WTC11 (cell line): ENCODE data around the gene GINS1. TPM values are rescaled to one million over a fixed set of nuclear protein-coding genes. Genes with fewer than 3 reads are reported as not detected.

Experiments used
- ATAC-seq: fragments of 200-7000 bp; cut with Tn5 transposase; 2 replicates; pipeline ENCODE4 v1.10.0; 2021; ENCODE audit warnings: mild to moderate bottlenecking, moderate library complexity
- CTCF ChIA-PET: fragments of 300-600 bp; sonication (Branson Sonifier 250); formaldehyde crosslinking; loops from one replicate; lab custom pipeline; 2021; ENCODE audit warnings: antibody characterized with exemption; lab: Charles Lee
- POLR2A ChIA-PET: fragments of 350-600 bp; sonication (Branson Sonifier 250); formaldehyde crosslinking; loops from one replicate; lab custom pipeline; 2021; ENCODE audit warnings: antibody characterized with exemption; lab: Charles Lee
- DNase-seq: peaks from one replicate; pipeline ENCODE4 v3.0.0; 2021; ENCODE audit warnings: low spot score
- H3K27ac Mint-ChIP-seq: 2 replicates; pipeline ENCODE4 v1.8.0; 2021; ENCODE audit warnings: mixed read lengths
- H3K27me3 Mint-ChIP-seq: 2 replicates; pipeline ENCODE4 v1.8.0; 2021; ENCODE audit warnings: low read depth, mild to moderate bottlenecking, moderate library complexity, mixed read lengths
- H3K36me3 Mint-ChIP-seq: 2 replicates; pipeline ENCODE4 v1.8.0; 2021; ENCODE audit warnings: mixed read lengths
- H3K4me1 Mint-ChIP-seq: 2 replicates; pipeline ENCODE4 v1.8.0; 2022; ENCODE audit warnings: mixed read lengths
- H3K4me3 Mint-ChIP-seq: 2 replicates; pipeline ENCODE4 v1.8.0; 2021; ENCODE audit warnings: mild to moderate bottlenecking, moderate library complexity, mixed read lengths
- H3K9me3 Mint-ChIP-seq: 2 replicates; pipeline ENCODE4 v1.8.0; 2021; ENCODE audit warnings: mixed read lengths
- ATF1 ChIP-seq: sonication (generic); formaldehyde crosslinking; IDR thresholded peaks from 2 replicates; pipeline ENCODE4 v1.8.1; 2023; ENCODE audit warnings: mild to moderate bottlenecking, moderate library complexity, missing genetic modification reagents
- ATF3 ChIP-seq: sonication (generic); formaldehyde crosslinking; conservative IDR thresholded peaks from 2 replicates; pipeline ENCODE4 v1.8.1; 2022; ENCODE audit warnings: mild to moderate bottlenecking, missing genetic modification reagents
- ELF4 ChIP-seq: sonication (generic); formaldehyde crosslinking; IDR thresholded peaks from 2 replicates; pipeline ENCODE4 v1.8.1; 2022; ENCODE audit warnings: low read depth, mild to moderate bottlenecking, moderate library complexity, missing genetic modification reagents
- GABPB1 ChIP-seq: sonication (generic); formaldehyde crosslinking; IDR thresholded peaks from 2 replicates; pipeline ENCODE4 v1.8.1; 2023; ENCODE audit warnings: mild to moderate bottlenecking, missing genetic modification reagents
- GTF2I ChIP-seq: fragments of 250-450 bp; sonication (Bioruptor Pico); conservative IDR thresholded peaks from 2 replicates; pipeline ENCODE4 v1.4.0; 2021; ENCODE audit warnings: mild to moderate bottlenecking
- JUN ChIP-seq: sonication (generic); formaldehyde crosslinking; IDR thresholded peaks from 2 replicates; pipeline ENCODE4 v1.8.0; 2023; ENCODE audit warnings: mild to moderate bottlenecking, missing genetic modification reagents
- MXD4 ChIP-seq: fragments of 250-450 bp; sonication (Bioruptor Pico); IDR thresholded peaks from 2 replicates; pipeline ENCODE4 v1.8.0; 2021; ENCODE audit warnings: mild to moderate bottlenecking, moderate library complexity, borderline replicate concordance
- PRRX2 ChIP-seq: fragments of 250-450 bp; sonication (Bioruptor Pico); IDR thresholded peaks from 2 replicates; pipeline ENCODE4 v1.8.0; 2021; ENCODE audit warnings: mild to moderate bottlenecking
- SMAD3 ChIP-seq: sonication (generic); formaldehyde crosslinking; IDR thresholded peaks from 2 replicates; pipeline ENCODE4 v1.8.0; 2022; ENCODE audit warnings: missing genetic modification reagents, mild to moderate bottlenecking, borderline replicate concordance
- TP53 ChIP-seq: sonication (generic); formaldehyde crosslinking; IDR thresholded peaks from 2 replicates; pipeline ENCODE4 v1.8.1; 2023; ENCODE audit warnings: mild to moderate bottlenecking, missing genetic modification reagents
- ZMAT4 ChIP-seq: fragments of 250-450 bp; sonication (Bioruptor Pico); IDR thresholded peaks from 2 replicates; pipeline ENCODE4 v1.9.0; 2021; ENCODE audit warnings: mild to moderate bottlenecking
- ZNF671 ChIP-seq: fragments of 250-450 bp; sonication (Bioruptor Pico); IDR thresholded peaks from 2 replicates; pipeline ENCODE4 v1.8.0; 2021; ENCODE audit warnings: mild to moderate bottlenecking
- total RNA-seq: library from RNA; stranded (reverse); gene quantifications from 3 replicates; pipeline ENCODE4 v1.2.3, GENCODE V29; 2021
- TF ChIP-seq, protein P1 (sequence below): fragments of 200-600 bp; IDR thresholded peaks from 2 replicates; pipeline ENCODE4 v1.8.0; 2022; ENCODE audit warnings: antibody characterized with exemption
- TF ChIP-seq, protein P2 (sequence below): sonication (generic); formaldehyde crosslinking; IDR thresholded peaks from 2 replicates; pipeline ENCODE4 v1.8.0; 2022; ENCODE audit warnings: mild to moderate bottlenecking, missing genetic modification reagents
- TF ChIP-seq, protein P3 (sequence below): fragments of 250-450 bp; sonication (Bioruptor Pico); IDR thresholded peaks from 2 replicates; pipeline ENCODE4 v1.9.0; 2021; ENCODE audit warnings: mild to moderate bottlenecking
- TF ChIP-seq, protein P4 (sequence below): sonication (generic); formaldehyde crosslinking; IDR thresholded peaks from 2 replicates; pipeline ENCODE4 v1.8.1; 2023; ENCODE audit warnings: mild to moderate bottlenecking, missing genetic modification reagents, borderline replicate concordance

GINS1 gene
- total RNA-seq, 1 experiment from 2014 or later: 70.4 TPM

DNA sequence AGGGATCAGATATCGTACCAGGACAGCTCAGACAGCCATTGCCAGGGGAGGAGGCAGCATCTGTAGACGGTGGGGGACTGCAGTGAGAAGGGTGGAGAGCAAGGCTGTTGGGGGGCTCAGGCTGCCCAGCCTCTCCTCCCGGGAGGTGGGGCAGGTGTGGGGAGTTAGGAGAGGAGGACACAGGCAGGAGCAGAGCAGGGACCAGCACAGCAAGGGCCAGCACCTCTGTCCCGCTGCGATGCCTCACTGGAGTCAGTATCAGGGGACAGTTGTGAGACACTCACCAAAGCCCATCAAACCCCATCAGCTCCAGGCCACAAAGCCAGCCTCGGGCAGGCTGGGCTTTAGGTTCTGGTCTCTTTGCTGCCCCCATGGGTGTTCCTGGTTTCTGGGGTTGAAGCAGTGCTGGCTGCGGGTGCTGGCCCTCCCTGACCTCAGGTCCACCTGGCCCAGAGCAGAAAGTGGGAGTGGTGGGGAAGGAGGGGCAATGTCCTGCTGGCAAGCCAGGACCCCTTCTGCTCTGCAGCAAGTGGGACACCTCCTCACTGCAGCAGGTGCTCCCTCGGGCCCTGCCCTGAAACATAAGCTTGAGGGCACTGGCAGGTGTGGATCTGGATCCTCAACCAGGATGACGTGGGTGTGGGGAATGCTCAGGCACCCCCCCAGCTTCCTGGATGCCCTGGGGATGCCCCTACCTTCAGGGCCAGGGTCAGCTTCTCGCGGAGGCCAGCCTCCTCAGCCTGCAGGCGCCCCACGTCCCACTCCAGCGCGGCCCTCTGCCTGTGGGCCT, 83.4 kb downstream of the GINS1 start:
- Mint-ChIP-seq H3K9me3 (no peaks in the 10 kb centered on the region), H3K27ac (peak overlapping the region; percentile 65), H3K4me3 (no peak overlapping the region), H3K36me3 (peaks cover 30% of the 10 kb centered on the region), H3K4me1 (peaks cover 24% of the 10 kb centered on the region)
- POLR2A ChIA-PET: no interaction called here
- DNase-seq (no peak), ATAC-seq (no peak)
- TF ChIP-seq SMAD3 (CRISPR knock-in tag) (no peak), ZMAT4 (no peak), ELF4 (CRISPR knock-in tag) (no peak), GTF2I (no peak), JUN (CRISPR knock-in tag) (no peak), PRRX2 (no peak), ATF3 (no peak), MXD4 (CRISPR knock-in tag) (no peak), ATF1 (CRISPR knock-in tag) (no peak)
- TF ChIP-seq, protein P1, sequence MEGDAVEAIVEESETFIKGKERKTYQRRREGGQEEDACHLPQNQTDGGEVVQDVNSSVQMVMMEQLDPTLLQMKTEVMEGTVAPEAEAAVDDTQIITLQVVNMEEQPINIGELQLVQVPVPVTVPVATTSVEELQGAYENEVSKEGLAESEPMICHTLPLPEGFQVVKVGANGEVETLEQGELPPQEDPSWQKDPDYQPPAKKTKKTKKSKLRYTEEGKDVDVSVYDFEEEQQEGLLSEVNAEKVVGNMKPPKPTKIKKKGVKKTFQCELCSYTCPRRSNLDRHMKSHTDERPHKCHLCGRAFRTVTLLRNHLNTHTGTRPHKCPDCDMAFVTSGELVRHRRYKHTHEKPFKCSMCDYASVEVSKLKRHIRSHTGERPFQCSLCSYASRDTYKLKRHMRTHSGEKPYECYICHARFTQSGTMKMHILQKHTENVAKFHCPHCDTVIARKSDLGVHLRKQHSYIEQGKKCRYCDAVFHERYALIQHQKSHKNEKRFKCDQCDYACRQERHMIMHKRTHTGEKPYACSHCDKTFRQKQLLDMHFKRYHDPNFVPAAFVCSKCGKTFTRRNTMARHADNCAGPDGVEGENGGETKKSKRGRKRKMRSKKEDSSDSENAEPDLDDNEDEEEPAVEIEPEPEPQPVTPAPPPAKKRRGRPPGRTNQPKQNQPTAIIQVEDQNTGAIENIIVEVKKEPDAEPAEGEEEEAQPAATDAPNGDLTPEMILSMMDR: no peak
- TF ChIP-seq, protein P2, sequence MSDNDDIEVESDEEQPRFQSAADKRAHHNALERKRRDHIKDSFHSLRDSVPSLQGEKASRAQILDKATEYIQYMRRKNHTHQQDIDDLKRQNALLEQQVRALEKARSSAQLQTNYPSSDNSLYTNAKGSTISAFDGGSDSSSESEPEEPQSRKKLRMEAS (CRISPR knock-in tag): no peak
- TF ChIP-seq, protein P3, sequence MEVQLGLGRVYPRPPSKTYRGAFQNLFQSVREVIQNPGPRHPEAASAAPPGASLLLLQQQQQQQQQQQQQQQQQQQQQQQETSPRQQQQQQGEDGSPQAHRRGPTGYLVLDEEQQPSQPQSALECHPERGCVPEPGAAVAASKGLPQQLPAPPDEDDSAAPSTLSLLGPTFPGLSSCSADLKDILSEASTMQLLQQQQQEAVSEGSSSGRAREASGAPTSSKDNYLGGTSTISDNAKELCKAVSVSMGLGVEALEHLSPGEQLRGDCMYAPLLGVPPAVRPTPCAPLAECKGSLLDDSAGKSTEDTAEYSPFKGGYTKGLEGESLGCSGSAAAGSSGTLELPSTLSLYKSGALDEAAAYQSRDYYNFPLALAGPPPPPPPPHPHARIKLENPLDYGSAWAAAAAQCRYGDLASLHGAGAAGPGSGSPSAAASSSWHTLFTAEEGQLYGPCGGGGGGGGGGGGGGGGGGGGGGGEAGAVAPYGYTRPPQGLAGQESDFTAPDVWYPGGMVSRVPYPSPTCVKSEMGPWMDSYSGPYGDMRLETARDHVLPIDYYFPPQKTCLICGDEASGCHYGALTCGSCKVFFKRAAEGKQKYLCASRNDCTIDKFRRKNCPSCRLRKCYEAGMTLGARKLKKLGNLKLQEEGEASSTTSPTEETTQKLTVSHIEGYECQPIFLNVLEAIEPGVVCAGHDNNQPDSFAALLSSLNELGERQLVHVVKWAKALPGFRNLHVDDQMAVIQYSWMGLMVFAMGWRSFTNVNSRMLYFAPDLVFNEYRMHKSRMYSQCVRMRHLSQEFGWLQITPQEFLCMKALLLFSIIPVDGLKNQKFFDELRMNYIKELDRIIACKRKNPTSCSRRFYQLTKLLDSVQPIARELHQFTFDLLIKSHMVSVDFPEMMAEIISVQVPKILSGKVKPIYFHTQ: no peak
- TF ChIP-seq, all 79 proteins: peak for 0
- CTCF ChIA-PET: interaction anchor here (0.5 kb wide), 1 partner anchor 87 kb away, joined by 3 read pairs; no protein-coding TSS in a partner anchor
- no peaks in the 10 kb centered on the region for H3K27me3 Mint-ChIP-seq

GRCh38 chr20:25491446-25492038, 84.1 kb downstream of the GINS1 start:
- TF ChIP-seq ATF3 (no peak), JUN (CRISPR knock-in tag) (no peak), GABPB1 (no peak), ATF1 (CRISPR knock-in tag) (no peak), ZNF671 (no peak), TP53 (CRISPR knock-in tag) (no peak)
- TF ChIP-seq, protein P4, sequence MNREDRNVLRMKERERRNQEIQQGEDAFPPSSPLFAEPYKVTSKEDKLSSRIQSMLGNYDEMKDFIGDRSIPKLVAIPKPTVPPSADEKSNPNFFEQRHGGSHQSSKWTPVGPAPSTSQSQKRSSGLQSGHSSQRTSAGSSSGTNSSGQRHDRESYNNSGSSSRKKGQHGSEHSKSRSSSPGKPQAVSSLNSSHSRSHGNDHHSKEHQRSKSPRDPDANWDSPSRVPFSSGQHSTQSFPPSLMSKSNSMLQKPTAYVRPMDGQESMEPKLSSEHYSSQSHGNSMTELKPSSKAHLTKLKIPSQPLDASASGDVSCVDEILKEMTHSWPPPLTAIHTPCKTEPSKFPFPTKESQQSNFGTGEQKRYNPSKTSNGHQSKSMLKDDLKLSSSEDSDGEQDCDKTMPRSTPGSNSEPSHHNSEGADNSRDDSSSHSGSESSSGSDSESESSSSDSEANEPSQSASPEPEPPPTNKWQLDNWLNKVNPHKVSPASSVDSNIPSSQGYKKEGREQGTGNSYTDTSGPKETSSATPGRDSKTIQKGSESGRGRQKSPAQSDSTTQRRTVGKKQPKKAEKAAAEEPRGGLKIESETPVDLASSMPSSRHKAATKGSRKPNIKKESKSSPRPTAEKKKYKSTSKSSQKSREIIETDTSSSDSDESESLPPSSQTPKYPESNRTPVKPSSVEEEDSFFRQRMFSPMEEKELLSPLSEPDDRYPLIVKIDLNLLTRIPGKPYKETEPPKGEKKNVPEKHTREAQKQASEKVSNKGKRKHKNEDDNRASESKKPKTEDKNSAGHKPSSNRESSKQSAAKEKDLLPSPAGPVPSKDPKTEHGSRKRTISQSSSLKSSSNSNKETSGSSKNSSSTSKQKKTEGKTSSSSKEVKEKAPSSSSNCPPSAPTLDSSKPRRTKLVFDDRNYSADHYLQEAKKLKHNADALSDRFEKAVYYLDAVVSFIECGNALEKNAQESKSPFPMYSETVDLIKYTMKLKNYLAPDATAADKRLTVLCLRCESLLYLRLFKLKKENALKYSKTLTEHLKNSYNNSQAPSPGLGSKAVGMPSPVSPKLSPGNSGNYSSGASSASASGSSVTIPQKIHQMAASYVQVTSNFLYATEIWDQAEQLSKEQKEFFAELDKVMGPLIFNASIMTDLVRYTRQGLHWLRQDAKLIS (CRISPR knock-in tag): no peak
- POLR2A ChIA-PET: no interaction called here
- Mint-ChIP-seq H3K9me3 (no peaks in the 10 kb centered on the region), H3K4me3 (no peak overlapping the region), H3K27ac (peak overlapping the region; percentile 66; the same call in 1 of the 2 replicates), H3K36me3 (peaks cover 31% of the 10 kb centered on the region), H3K27me3 (no peaks in the 10 kb centered on the region), H3K4me1 (peaks cover 21% of the 10 kb centered on the region)
- no peak for ATAC-seq
- CTCF ChIA-PET: interaction anchor here (0.5 kb wide), 1 partner anchor 86 kb away, joined by 3 read pairs; no protein-coding TSS in a partner anchor
- no peak for DNase-seq
